Measurements from ENCODE around the gene MMP12.
"Not testable (repeated sequence)": the region's sequence is repeated elsewhere in the genome, so short reads cannot be mapped to it uniquely, and the experiment has no call there.

MMP12 gene

GRCh38 chr11:102874852-102875251 is at the start of gene MMP12:
Gene MMP12, minus strand, starts transcription at chr11:102874982. Its CDS starts 45 bp downstream, at chr11:102874937.
- DNase-seq: no peak

GRCh38 chr11:102921587-102922220 is 46.9 kb upstream of the MMP12 start:
- no peak for DNase-seq

- peak in 1 of 2 donors; percentile 19 for DNase-seq
Measured at GRCh38 chr11:102920118-102920684, 45.4 kb upstream of the MMP12 start.

GRCh38 chr11:102915044-102915375 is 40.2 kb upstream of the MMP12 start:
- no peak for DNase-seq

- no peak for DNase-seq
Measured at GRCh38 chr11:102914238-102915043, 39.7 kb upstream of the MMP12 start.

DNA sequence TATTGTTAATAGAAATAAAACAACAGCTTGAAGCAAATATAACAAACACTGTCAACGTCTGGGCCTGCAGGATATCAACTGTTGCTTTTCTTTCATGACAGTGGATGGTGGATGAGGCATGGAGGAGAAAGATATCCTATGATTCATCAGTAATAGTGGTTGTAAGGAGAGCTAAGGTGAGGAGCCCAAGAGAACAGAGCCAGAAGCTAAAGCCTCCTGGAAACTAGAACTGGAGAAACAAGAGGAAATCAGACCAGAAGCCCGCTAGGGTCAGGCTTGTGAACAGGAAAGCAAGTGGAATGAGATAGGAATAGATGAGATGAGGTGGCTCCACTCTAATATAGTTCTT is 37.7 kb upstream of the MMP12 start:
- DNase-seq: no peak

GRCh38 chr11:102911758-102912481 is 37.1 kb upstream of the MMP12 start:
- DNase-seq: no peak

DNA sequence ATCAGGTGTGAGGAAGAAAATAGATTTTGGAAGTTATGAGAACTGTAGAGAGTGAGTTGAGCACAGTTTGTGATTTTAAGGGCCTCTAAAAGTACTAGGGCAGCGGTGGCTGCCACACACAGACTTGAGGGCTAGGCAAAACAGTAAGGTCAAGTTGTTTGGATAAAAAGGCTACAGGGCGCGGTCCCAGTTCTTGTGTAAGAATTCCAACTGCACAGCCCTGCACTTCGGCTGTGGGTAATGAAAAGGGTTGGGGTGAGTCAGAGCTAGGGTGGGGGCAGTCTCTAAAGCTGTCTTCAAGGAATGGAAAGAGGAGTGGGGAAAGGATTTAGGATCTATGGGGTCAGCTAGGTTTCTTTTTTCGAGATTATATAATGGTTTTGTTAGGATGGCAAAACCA is 31.1 kb upstream of the MMP12 start:
- DNase-seq: not testable (repeated sequence)

DNA sequence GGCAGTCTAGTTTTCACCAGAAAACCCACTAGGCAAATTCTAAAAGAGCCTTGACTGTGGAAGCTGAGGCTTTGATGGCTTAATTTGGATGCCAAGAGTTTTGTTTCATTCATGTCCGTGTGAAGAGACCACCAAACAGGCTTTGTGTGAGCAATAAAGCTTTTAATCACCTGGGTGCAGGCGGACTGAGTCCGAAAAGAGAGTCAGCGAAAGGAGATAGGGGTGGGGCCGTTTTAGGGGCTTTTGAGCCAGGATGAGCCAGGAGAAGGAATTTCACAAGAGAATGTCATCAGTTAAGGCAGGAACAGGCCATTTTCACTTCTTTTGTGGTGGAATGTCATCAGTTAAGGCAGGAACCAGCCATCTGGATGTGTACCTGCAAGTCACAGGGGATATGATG is 29.1 kb upstream of the MMP12 start:
- not testable (repeated sequence) for DNase-seq

DNA sequence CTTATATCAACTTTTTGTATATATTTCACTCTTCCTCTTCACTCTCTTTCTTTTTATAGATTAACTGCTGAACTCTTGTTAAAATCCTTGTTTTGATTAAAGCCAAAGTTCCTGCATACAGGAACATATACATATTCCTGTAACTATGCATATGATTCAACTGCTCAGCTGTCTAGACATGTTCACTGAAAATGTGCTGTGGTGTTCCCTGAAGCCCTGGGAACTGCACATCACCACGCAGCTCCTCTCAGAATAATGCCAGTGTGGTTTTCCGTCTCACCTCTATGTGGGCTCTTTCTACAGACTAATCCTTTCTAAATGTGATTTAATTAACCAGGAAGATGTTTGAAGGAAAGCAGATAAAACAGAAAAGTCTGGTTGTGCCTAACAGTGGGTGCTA is 25.6 kb upstream of the MMP12 start:
- DNase-seq: no peak

DNA sequence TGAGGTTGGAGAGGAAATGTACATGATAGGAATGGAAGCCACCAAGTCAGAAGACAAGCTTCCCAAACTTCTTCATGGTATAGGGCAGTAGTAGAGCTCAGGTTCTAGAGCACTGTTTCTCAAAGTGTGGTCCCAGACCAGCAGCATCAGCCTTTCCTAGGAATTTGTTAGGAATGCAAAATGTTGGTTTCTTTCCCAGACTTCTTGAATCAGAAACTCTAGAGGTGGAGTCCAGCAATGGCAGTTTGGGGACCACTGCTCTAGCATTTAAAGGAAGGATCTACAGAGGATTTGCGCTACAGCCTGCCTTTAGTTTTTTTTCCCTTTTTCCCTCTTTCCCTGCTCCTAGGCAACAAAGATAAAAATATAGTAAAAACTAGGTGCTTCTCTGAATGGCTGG is 17.0 kb upstream of the MMP12 start:
- no peak for DNase-seq

GRCh38 chr11:102886999-102887398 is 12.2 kb upstream of the MMP12 start:
- DNase-seq: no peak

GRCh38 chr11:102883141-102883540 is 8.4 kb upstream of the MMP12 start:
- DNase-seq: no peak

DNA sequence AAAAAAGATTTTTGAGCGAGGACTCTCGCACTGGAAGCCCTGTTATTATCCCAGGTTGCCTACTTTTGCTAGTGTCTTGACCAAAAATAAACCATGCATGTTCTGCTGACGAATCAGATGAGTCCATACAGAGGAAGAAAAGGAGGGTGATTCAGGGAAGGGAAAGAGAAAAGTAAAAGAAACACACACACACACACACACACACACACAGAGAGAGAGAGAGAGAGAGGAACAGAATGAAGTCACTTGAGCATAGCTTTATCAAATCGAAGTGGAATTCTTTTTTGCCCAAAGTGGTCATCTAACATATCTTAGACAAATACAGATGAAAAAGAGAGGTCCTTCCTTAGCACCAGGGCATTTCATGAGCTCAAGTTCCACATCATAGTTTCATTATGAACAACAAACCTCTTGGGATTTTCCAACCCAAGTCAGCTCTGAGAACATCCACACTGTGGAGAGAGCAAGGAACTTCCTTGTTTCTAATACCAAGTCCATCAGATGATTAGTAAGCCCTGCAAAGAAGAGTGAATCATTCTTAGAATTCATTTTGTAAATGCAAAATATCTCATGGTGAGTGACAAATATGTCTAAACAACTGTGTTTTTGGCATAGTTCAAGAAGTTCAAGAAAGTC is 7.7 kb upstream of the MMP12 start:
- DNase-seq: no peak

DNA sequence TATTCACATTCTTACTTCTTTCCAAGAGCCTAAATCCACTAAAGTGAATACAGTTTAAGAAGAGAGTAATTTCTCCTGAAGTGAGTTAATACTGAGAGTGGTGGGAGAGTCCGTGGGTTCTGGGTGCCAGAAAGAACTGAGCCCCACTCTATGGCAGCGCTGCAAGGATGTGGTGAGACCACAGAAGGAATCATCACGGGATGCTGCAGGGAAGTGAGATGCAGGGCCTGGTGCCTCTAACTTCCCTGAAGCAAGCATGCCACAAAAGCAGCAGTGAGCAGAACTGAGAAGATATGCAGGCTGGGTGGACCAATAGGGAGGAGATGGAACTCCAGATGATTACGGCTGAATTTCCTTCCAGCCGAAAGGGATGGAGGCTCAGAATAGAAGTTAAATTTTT is 5.0 kb upstream of the MMP12 start:
- no peak for DNase-seq

GRCh38 chr11:102878595-102878994 is 3.8 kb upstream of the MMP12 start:
- no peak for DNase-seq

DNA sequence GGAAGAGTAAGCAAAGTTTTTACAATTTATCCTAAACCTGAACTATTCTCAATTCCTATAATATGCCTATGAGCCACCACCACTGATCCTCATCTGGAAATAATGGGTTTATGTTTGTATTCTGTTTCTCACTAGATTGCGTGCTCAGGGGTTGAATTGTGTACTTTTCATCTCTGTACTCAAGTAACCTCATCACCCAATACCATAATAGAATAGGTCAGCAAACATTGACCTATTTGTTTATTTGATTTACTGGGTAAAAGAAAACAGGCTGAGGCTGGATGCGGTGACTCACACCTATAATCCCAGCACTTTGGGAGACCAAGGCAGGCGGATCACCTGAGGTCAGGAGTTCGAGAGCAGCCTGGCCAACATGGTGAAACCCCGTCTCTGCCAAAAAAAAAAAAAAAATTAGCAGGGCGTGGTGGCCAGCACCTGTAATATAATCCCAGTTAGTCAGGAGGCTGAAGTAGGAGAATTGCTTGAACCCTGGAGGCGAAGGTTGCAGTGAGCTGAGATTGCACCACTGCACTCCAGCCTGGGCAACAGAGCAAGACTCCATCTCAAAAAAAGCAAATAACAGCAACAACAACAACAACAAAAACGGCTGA is 5.3 kb downstream of the MMP12 start:
- not testable (repeated sequence) for DNase-seq

GRCh38 chr11:102868339-102868738 is 6.4 kb downstream of the MMP12 start:
- no peak for DNase-seq

GRCh38 chr11:102864724-102865123 is 10.1 kb downstream of the MMP12 start:
- no peak for DNase-seq

- DNase-seq: no peak
Measured at GRCh38 chr11:102853956-102854355, 20.8 kb downstream of the MMP12 start.

GRCh38 chr11:102853055-102853454 is 21.7 kb downstream of the MMP12 start:
- DNase-seq: no peak

DNA sequence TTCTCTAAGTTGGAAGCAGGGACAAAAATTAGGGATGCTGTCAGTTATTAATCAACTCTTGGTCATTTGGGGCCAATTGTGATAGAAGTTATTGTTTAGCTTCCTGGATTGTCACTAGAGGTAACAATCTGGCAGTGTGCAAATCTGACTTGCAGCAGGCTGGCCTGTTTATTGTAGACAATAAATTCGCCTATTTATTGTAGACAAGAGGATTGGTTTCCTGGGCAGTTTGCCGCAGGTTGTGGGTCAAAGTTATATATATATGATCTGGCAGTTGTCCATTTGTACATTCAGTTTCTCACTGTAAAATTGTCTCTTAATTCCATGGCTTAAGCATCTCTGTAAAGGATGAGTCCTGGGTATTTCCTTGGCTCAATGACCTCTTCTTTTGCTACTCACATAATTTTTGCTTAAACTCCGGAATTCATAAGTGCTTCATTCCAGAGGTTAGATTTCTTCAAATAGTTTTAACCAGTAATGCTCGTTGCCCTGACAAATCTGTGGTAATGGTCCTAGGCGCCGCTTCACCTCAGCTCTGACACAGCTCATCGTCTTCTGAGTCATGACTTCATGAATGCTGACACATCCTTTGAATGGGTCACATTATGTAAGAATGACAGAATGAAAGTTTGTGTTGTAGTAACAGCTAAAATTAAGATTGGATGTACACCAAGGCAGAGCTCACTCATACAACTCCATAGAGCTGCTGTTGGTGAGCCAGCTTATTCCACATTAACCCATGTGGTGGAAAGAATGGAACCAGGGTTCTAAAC is 23.6 kb downstream of the MMP12 start:
- DNase-seq: no peak

Measured in bone marrow (tissue), 2 donors.